NCI-H748 (cell line): ENCODE measurements around the gene LIFR.
"Not testable (repeated sequence)": the region's sequence is repeated elsewhere in the genome, so short reads cannot be mapped to it uniquely, and the experiment has no call there.

ENCODE experiments used
- DNase-seq: peaks from one replicate; lab custom pipeline; 2025; ENCODE audit not compliant: unreplicated experiment; lab: John Stamatoyannopoulos, UW

The LIFR gene

DNA sequence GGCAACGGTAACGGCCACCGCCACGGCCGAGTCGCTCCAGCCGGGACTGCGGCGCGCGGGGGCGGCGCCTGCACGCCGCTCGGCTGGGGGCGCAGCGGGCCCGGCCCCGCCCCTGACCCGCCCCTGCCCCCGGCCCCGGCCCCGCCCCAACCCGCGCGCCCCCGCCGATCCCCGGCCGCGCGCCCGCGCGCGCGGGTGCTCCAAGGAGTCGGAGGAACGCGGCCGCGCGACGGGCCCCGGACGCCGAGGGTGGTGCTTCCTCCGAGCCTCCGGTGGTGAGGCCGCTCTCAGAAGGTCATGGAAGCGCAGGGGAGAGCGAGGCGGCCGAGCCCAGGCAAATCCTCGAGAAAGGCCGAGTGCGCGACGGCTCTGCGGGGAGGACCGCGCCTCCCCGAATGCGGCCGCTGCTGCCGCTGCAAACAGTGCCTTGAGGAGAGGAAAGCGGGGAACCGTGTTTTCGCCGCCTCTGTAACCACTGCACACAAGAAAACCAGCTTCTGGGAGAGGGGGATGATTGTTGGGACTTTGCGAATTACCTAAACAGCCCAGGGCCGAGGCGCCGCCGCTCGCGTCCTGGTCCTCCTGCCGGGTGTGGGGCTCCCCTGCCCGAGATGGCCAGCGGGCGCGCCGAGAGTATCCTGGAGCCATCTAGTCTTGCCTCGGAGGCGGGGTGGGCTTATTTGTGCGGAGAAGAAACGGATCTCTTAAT lies at the start of gene LIFR:
LIFR (minus strand) TSS at position 48 of the 709 bp plus-strand sequence. CDS start 25,999 bp downstream, outside the sequence.
- DNase-seq, result peak; percentile 97

- no peak for DNase-seq
Measured at GRCh38 chr5:38605610-38606009, 49.2 kb upstream of the LIFR start.

- DNase-seq, result no peak
Measured at GRCh38 chr5:38603691-38604090, 47.2 kb upstream of the LIFR start.

- peak; percentile 52 for DNase-seq
Measured at GRCh38 chr5:38602641-38603040, 46.2 kb upstream of the LIFR start.

DNA sequence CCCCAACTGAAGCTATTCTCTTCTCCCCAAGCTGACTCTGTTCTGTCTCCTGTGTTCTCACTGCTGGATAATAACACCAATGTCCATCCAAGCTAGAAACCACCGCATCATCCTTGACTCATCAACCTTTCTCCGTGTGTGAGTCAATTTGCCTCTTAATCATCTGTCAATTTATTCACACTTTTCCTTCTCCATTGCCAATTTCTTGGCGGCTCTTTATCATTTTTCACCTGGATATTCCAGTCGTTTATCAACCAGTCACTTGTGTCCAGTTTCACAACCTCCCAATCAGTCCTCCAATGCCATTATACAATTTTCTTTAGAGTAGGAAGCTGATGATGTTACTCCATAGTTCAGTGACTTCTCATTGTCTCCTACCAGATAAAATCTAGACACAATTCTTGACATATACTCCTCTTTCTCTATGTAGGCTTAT lies 45.4 kb upstream of the LIFR start:
- no peak for DNase-seq

- DNase-seq, result no peak
Measured at GRCh38 chr5:38601133-38601862, 44.9 kb upstream of the LIFR start.

DNA sequence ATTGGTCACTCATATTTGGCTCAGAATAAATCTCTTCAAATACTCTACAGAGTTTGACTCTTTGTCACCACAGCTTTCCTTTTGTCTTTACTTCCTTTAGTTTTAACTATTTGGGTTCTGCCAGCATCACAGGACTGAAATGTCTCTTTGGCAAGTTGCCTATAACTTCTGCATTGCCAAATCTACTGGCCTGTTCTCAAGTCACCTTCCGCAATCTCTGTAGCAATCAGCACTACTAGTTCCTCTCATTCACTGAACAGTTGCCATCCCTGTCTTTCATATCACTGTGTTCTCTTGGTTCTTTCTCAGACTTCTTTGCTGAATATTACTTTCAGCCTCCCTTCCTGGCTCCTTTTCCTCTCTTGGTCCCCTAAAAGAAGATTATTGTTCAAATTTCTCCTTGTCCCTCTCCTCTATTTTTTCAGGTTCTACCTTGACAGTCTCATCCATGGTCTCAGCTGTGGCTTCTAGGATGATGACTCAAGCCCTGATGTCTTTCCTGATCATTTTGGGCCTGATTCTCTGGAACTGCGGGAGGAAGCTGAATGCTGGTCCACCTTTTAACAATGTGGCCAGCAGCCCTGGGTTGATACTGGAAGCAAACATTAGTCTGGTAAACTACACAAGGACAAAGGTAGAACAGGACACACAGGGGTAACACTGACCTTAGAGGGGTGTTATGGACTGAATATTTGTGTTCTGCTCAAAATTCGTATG lies 44.0 kb upstream of the LIFR start:
- no peak for DNase-seq

GRCh38 chr5:38599751-38600150 lies 43.3 kb upstream of the LIFR start:
- not testable (repeated sequence) for DNase-seq

DNA sequence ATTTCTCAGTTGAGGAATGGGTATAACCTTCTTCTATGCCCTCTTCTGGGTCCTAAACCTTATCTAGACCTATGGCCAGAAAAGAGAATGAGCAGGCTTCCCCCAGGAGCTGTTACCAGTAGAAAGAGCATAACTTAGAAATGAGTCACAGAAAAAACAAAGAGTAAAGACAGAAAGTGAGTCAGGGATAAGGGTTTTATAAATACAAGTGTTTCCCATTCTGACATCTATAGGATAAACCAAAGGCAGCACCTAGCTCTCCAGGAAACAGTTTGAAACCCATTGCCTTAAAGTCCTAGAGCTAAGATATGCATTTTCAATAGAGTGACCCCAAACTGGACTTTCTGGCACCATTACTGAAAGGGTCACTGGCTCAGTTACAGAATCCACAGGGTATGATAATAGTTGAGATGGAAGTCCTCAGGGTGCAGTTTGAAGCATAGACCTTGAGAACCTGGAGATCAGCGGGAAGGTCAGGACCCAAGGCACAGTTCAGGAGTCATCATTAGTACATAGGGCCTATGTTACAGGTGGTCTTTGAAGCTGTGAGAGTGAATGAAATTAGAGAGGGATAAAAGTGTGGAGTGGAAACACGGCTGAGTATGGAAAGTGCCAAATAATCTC lies 42.7 kb upstream of the LIFR start:
- DNase-seq, result no peak

DNA sequence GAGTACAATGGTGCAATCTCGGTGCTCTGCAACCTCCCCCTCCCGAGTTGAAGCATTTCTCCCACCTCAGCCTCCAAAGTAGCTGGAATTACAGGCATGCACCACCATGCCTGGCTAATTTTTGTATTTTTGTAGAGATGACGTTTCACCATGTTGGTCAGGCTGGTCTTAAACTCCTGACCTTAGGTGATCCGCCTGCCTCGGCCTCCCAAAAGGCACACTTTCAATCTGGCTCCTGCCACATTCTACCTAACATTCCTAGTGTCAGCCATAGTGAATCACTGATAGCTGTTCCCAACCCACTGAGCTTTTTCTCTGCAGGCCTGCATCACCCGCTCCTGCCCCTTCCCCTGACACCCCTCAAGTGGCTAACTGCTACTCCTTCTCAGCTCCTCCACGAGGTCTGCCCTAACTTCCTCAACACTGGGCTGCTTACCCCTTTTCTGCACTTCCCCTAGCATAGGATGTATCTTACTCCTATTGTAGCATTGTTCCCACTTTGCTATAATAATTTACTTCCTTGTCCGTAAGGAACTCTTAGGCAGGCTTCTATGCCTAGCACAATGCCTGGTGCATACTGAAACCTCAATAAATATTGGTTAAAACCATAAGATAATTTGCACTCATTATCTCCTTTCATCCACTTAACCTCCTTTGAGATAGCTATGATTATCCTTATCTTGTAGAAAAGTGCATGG lies 42.0 kb upstream of the LIFR start:
- no peak for DNase-seq

DNA sequence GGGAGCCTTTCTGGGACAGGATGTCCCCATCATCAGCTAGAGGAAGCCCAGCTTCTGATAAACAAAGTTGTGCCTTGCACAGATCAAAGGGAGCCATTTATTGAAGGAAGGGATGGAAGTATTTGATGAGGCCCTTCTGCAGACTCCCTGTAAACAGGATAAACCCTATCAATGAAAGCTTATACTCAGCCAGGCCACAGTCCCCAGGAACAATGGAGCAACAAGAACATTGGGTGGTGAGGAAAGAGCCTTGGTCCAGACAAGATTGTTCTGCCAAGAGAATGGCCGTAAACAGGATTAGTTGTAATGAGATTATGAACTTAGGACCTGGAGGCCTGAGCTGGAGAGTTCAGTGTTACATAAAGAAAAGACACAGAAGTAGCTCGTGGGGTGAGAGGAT lies 40.5 kb upstream of the LIFR start:
- no peak for DNase-seq

DNA sequence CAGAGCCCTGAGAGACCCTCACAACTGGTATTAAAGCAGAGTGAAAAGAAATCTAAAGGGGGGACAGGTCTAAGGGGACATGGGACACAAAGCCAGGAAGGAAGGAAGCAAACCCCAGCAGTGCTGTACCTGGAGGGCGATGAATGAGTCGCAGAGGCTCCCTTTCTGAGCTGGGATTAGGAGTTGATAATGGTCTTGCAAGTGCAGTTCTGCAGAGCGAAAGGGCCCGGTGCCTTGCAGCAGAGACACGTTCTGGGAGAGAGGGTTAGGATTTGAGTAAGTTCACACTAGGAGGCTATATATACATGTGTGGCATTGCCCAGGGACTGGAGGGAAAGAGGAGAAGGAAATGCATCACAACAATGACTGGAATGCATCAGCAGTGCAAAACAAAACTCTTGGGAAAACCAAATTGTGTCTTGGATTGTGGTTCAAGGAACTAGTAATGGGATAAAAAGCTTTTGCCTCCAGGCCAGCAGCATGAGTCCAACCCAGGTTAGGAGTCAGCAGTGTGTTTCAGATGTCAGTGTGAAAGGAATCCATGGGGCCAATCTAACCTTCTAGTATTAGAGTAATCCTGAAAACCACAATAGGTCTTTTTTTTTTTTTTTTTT lies 38.8 kb upstream of the LIFR start:
- no peak for DNase-seq

DNA sequence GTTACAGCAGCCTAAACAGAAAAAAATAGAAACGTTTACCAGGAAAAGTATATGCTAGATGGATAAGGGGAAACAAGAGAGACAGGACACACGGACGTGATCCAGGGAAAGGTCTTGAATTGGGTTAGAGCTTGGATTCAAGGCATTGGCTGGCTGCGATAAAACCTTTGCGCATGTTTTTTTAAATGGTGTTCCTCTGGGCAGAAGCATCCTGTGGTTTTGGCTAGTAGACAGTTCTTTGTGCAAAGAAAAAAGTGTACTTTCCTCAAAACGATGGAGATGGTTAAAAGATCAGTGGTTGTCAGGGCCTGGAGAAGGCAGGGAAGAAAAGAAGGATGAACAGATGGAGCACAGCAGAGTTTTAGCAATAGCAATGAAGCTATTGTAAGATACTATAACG lies 37.5 kb upstream of the LIFR start:
- no peak for DNase-seq

- no peak for DNase-seq
Measured at GRCh38 chr5:38591523-38591849, 35.0 kb upstream of the LIFR start.

DNA sequence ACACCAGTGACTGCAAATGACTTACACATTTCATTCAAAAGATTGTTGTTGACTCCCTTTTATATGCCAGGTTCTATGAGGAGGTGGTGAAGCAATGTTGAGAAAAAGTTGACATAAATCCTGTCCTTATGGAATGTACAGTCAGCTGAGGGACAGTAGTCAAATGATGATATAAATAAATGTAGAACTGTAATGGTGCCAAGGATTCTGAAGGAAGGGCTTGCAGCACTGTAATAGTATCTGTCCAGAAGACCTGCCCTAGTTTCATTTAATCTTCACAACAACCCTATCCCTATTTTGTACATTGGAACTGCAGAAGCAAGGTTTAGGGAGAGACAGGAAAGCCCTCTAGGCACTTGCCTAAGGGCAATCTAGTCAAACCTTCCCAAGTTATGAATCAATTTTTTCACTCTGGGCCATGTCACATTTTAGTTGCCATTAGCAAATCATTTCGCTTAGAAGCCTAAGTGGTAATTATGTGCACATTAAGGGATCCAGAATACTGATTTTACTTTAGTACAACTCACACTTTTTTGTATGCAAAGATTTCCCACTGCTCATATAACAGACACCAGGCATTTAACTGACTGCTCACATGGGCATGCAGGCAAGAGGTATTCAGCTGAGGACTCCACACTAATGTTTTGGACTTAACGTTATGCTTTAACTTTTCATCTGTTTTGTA lies 34.5 kb upstream of the LIFR start:
- no peak for DNase-seq

DNA sequence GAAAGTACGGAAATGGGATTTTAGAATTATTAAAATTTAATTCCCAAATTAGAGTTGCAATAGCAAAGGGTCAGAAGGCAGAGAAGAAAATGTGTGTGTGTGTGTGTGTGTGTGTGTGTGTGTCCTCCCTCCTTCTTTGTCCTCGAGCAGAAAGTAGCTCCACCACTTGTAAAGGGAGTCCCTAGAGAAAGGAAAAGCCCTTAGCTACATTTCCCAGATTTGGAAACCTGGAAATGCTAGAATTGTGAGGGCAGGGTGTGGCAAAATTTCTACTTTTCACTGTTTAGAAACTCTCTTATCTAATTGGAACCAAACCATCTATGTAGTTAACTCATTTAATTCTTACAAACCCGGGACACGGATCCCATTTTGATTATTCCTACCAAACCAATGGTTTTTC lies 33.2 kb upstream of the LIFR start:
- no peak for DNase-seq

DNA sequence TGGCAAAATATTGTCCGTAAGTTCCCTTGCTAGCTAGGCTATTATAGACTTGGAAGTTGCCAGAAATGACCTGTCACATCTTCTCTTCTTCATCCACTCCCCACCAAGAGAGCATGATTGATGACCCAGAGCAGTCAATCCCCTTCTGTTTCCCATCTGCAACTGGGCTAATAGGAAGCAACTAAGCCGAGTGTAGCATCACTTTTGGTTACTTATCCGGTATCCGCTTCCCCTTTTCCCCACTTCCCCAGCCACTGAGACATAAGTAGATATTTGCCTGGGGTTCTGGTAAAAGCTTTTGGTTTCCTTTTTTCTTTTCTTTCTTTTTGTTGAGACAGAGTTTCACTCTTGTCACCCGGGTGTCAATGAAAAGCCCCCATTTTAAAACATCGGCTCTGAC lies 29.4 kb upstream of the LIFR start:
- no peak for DNase-seq

DNA sequence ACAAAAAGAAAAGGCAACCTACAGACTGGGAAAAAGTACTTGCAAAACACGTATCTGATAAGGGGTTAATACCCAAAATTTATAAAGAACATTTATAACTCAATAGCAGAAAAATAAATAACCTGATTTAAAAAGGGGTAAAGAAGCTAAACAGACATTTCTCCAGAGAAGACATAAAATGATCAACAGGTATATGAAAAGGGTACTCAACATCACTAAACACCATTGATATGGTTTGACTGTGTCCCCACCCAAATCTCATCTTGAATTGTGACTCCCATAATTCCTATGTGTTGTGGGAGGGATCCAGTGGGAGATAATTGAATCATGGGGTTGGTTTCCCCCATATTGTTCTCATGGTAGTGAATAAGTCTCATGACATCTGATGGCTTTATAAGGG lies 27.1 kb upstream of the LIFR start:
- DNase-seq, result no peak

- DNase-seq, result no peak
Measured at GRCh38 chr5:38582975-38583319, 26.5 kb upstream of the LIFR start.

GRCh38 chr5:38582293-38582974 lies 26.0 kb upstream of the LIFR start:
- DNase-seq, result no peak
